IMR-90 (cell line): Measurements from ENCODE around the gene FOXK2. TPM values are rescaled to one million over a fixed set of nuclear protein-coding genes. Genes with fewer than 3 reads are reported as not detected.

Source experiments
- ATAC-seq: fragments of 200-7000 bp; cut with Tn5 transposase; 2 replicates; pipeline ENCODE4 v1.9.1; 2020; ENCODE audit warnings: low read depth, mild to moderate bottlenecking, moderate library complexity
- BruUV-seq: library from RNA; stranded (reverse); fragments of 400-500 nt; replicated peaks from 2 replicates; lab custom pipeline; 2021; lab: Mats Ljungman, UMichigan
- CTCF ChIA-PET: fragments of 300-600 bp; formaldehyde crosslinking; extraction: SDS; loops from one replicate; lab custom pipeline; 2021; ENCODE audit warnings: antibody characterized with exemption; lab: Yijun Ruan, JAX
- POLR2A ChIA-PET: fragments of 300-600 bp; sonication (Branson Sonifier 250); formaldehyde crosslinking; loops from one replicate; lab custom pipeline; 2022; ENCODE audit warnings: antibody characterized with exemption; ENCODE audit not compliant: unreplicated experiment; lab: Charles Lee
- DNase-seq: peaks from one replicate; pipeline ENCODE4 v3.0.0; 2013
- H2AFZ ChIP-seq: replicated peaks from 2 replicates; pipeline ENCODE3; 2013; ENCODE audit warnings: low read length, mild to moderate bottlenecking; ENCODE audit not compliant: poor library complexity
- H2AK5ac ChIP-seq: 2 replicates; pipeline ENCODE4 v1.6.1; 2013; ENCODE audit warnings: low read depth, low read length, inconsistent platforms
- H2AK9ac ChIP-seq: replicated peaks from 2 replicates; pipeline ENCODE3; 2013; ENCODE audit warnings: mild to moderate bottlenecking, low read depth, low read length, moderate library complexity; ENCODE audit not compliant: poor library complexity
- H2BK120ac ChIP-seq: 2 replicates; pipeline ENCODE4 v1.6.1; 2013; ENCODE audit warnings: low read depth, low read length, inconsistent platforms
- H2BK15ac ChIP-seq: 3 replicates; pipeline ENCODE4 v1.6.1; 2013; ENCODE audit warnings: low read depth, low read length, inconsistent platforms
- H2BK20ac ChIP-seq: 2 replicates; pipeline ENCODE4 v1.6.1; 2013; ENCODE audit warnings: low read depth, mild to moderate bottlenecking, inconsistent platforms, low read length, moderate library complexity
- H2BK5ac ChIP-seq: 2 replicates; pipeline ENCODE4 v1.6.1; 2013; ENCODE audit warnings: mild to moderate bottlenecking, low read depth, low read length, inconsistent platforms; ENCODE audit not compliant: poor library complexity, severe bottlenecking
- H3K14ac ChIP-seq: replicated peaks from 2 replicates; pipeline ENCODE4 v1.6.1; 2013; ENCODE audit warnings: low read depth, low read length, inconsistent platforms
- H3K18ac ChIP-seq: 2 replicates; pipeline ENCODE4 v1.6.1; 2013; ENCODE audit warnings: low read depth, low read length, control low read depth
- H3K23ac ChIP-seq: 2 replicates; pipeline ENCODE4 v1.6.1; 2013; ENCODE audit warnings: low read depth, low read length, inconsistent platforms
- H3K27ac ChIP-seq: 2 replicates; pipeline ENCODE4 v1.5.1; 2013; ENCODE audit warnings: mild to moderate bottlenecking, control low read depth, low read length; ENCODE audit not compliant: insufficient read depth
- H3K27me3 ChIP-seq: 2 replicates; pipeline ENCODE4 v1.6.1; 2013; ENCODE audit warnings: low read length; ENCODE audit not compliant: control insufficient read depth, insufficient read depth
- H3K36me3 ChIP-seq: 2 replicates; pipeline ENCODE4 v1.6.1; 2013; ENCODE audit warnings: low read length, mixed read lengths; ENCODE audit not compliant: control insufficient read depth, insufficient read depth
- H3K4ac ChIP-seq: 2 replicates; pipeline ENCODE4 v1.6.1; 2013; ENCODE audit warnings: low read depth, low read length, inconsistent platforms
- H3K4me1 ChIP-seq: 2 replicates; pipeline ENCODE4 v1.6.1; 2013; ENCODE audit warnings: low read length, mixed read lengths; ENCODE audit not compliant: control insufficient read depth, insufficient read depth
- H3K4me2 ChIP-seq: 2 replicates; pipeline ENCODE4 v1.6.1; 2013; ENCODE audit warnings: low read depth, mild to moderate bottlenecking, control low read depth, low read length, moderate library complexity
- H3K4me3 ChIP-seq: 2 replicates; pipeline ENCODE4 v1.5.1; 2013; ENCODE audit warnings: low read depth, mild to moderate bottlenecking, control low read depth, low read length, moderate library complexity; ENCODE audit not compliant: insufficient read depth
- H3K56ac ChIP-seq: 2 replicates; pipeline ENCODE4 v1.6.1; 2013; ENCODE audit warnings: low read length, inconsistent platforms; ENCODE audit not compliant: insufficient read depth; ENCODE audit errors: extremely low read depth
- H3K79me1 ChIP-seq, 2 experiments: 2 replicates each; pipeline ENCODE4 v1.6.1; 2013; ENCODE audit warnings: low read length in 2 of 2, inconsistent platforms in 1 of 2, low read depth in 1 of 2
- H3K9ac ChIP-seq: 2 replicates; pipeline ENCODE4 v1.6.1; 2013; ENCODE audit warnings: low read depth, low read length, control low read depth
- H3K9me1 ChIP-seq: 2 replicates; pipeline ENCODE4 v1.6.1; 2013; ENCODE audit warnings: low read length, inconsistent platforms; ENCODE audit not compliant: insufficient read depth
- H3K9me3 ChIP-seq: 2 replicates; pipeline ENCODE4 v1.6.1; 2013; ENCODE audit warnings: low read length; ENCODE audit not compliant: control insufficient read depth, insufficient read depth
- H4K20me1 ChIP-seq: 2 replicates; pipeline ENCODE4 v1.6.1; 2013; ENCODE audit warnings: low read length, inconsistent platforms; ENCODE audit not compliant: insufficient read depth
- H4K5ac ChIP-seq: 2 replicates; pipeline ENCODE4 v1.6.1; 2013; ENCODE audit warnings: mild to moderate bottlenecking, low read depth, low read length, control low read depth
- H4K8ac ChIP-seq, 2 experiments: 2 replicates each; pipeline ENCODE4 v1.6.1; 2013; ENCODE audit warnings: low read depth in 2 of 2, low read length in 2 of 2, control low read depth in 1 of 2, inconsistent platforms in 1 of 2
- H4K91ac ChIP-seq: 2 replicates; pipeline ENCODE4 v1.6.1; 2013; ENCODE audit warnings: low read depth, low read length, inconsistent platforms; ENCODE audit not compliant: insufficient read depth
- BHLHE40 ChIP-seq: fragments of 150-350 bp; IDR thresholded peaks from 2 replicates; pipeline ENCODE4 v1.6.1; 2016; ENCODE audit warnings: mild to moderate bottlenecking, low read depth, low read length
- CEBPB ChIP-seq: IDR thresholded peaks from 2 replicates; pipeline ENCODE4 v1.6.1; 2012; ENCODE audit warnings: low read depth, low read length, improper control_type of control experiment
- CHD1 ChIP-seq: IDR thresholded peaks from 2 replicates; pipeline ENCODE4 v1.6.1; 2012; ENCODE audit warnings: low read depth, low read length, improper control_type of control experiment
- CTCF ChIP-seq: conservative IDR thresholded peaks from 2 replicates; pipeline ENCODE4 v1.5.1; 2012; ENCODE audit warnings: mild to moderate bottlenecking, low read depth, low read length, improper control_type of control experiment
- ELK1 ChIP-seq: fragments of 150-350 bp; IDR thresholded peaks from 2 replicates; pipeline ENCODE4 v1.6.1; 2016; ENCODE audit warnings: low read depth, mild to moderate bottlenecking, low read length, moderate library complexity, borderline replicate concordance
- FOS ChIP-seq: fragments of 150-350 bp; IDR thresholded peaks from 2 replicates; pipeline ENCODE4 v1.6.1; 2016; ENCODE audit warnings: low read depth, low read length
- MAFK ChIP-seq: IDR thresholded peaks from 2 replicates; pipeline ENCODE4 v1.6.1; 2012; ENCODE audit warnings: low read depth, low read length, improper control_type of control experiment
- MAZ ChIP-seq: IDR thresholded peaks from 2 replicates; pipeline ENCODE4 v1.6.1; 2012; ENCODE audit warnings: low read depth, mild to moderate bottlenecking, low read length, improper control_type of control experiment, moderate library complexity, borderline replicate concordance
- MXI1 ChIP-seq: IDR thresholded peaks from 2 replicates; pipeline ENCODE4 v1.6.1; 2012; ENCODE audit warnings: low read depth, mild to moderate bottlenecking, low read length, moderate library complexity, borderline replicate concordance
- NFE2L2 ChIP-seq: fragments of 150-350 bp; IDR thresholded peaks from 2 replicates; pipeline ENCODE4 v1.6.1; 2016; ENCODE audit warnings: low read depth, mild to moderate bottlenecking, low read length
- POLR2A ChIP-seq: IDR thresholded peaks from 2 replicates; pipeline ENCODE4 v1.6.1; 2012; ENCODE audit warnings: mild to moderate bottlenecking, low read depth, low read length
- RAD21 ChIP-seq: IDR thresholded peaks from 2 replicates; pipeline ENCODE4 v1.6.1; 2012; ENCODE audit warnings: low read length, improper control_type of control experiment
- RCOR1 ChIP-seq: IDR thresholded peaks from 2 replicates; pipeline ENCODE4 v1.6.1; 2012; ENCODE audit warnings: mild to moderate bottlenecking, low read length, improper control_type of control experiment; ENCODE audit not compliant: insufficient replicate concordance
- RFX5 ChIP-seq: IDR thresholded peaks from 2 replicates; pipeline ENCODE4 v1.8.0; 2012; ENCODE audit warnings: low read depth, mild to moderate bottlenecking, low read length, moderate library complexity
- SMC3 ChIP-seq: fragments of 150-350 bp; IDR thresholded peaks from 2 replicates; pipeline ENCODE4 v1.6.1; 2016; ENCODE audit warnings: low read depth, mild to moderate bottlenecking, antibody characterized with exemption, low read length, moderate library complexity
- whole genome bisulfite sequencing, 2 experiments: methylation state at CpG; one replicate each; pipeline versions ENCODE4 v1.1.5 to v1.1.7; 2013; ENCODE audit warnings: missing lambda C conversion rate in 2 of 2; ENCODE audit not compliant: insufficient read length in 1 of 2; ENCODE audit errors: extremely low coverage in 2 of 2; 5-methylcytosine and 5-hydroxymethylcytosine counted together
- dilution Hi-C: fragments of 300-500 bp; cut with HindIII; formaldehyde crosslinking; loops from one replicate; pipeline ENCODE4 v1.14.3; 2018; ENCODE audit warnings: low sequenced_read_pairs; ENCODE audit not compliant: unreplicated experiment
- in situ Hi-C: fragments of 300-500 bp; cut with MboI; formaldehyde crosslinking; loops from 3 replicates; pipeline ENCODE4 v1.14.3; 2019; ENCODE audit warnings: low sequenced_read_pairs, inconsistent platforms, mixed read lengths
- intact Hi-C: fragments of 100-400 bp; cut with micrococcal nuclease; formaldehyde crosslinking; loops from 2 replicates; pipeline ENCODE4 v1.10.0; 2022
- polyA plus RNA-seq, 3 experiments: library from polyadenylated mRNA; depleted of rRNA; stranded (reverse); fragments of >200 nt; gene quantifications; 2 replicates each; pipeline ENCODE4 v1.2.3, GENCODE V29; 2012; ENCODE audit warnings: low replicate concordance in 1 of 3
- total RNA-seq: library from RNA; depleted of rRNA; stranded (reverse); fragments of >200 nt; gene quantifications from 2 replicates; pipeline ENCODE4 v1.2.3, GENCODE V29; 2012
- TF ChIP-seq, protein P1 (sequence below): fragments of 150-350 bp; IDR thresholded peaks from 2 replicates; pipeline ENCODE4 v1.6.1; 2017; ENCODE audit warnings: mild to moderate bottlenecking, antibody characterized with exemption, low read length, low read depth

FOXK2 gene
- total and polyA plus RNA-seq, 2 of the 4 experiments (the other 2 are of a cell fraction), result 12.5 to 20.0 TPM

DNA sequence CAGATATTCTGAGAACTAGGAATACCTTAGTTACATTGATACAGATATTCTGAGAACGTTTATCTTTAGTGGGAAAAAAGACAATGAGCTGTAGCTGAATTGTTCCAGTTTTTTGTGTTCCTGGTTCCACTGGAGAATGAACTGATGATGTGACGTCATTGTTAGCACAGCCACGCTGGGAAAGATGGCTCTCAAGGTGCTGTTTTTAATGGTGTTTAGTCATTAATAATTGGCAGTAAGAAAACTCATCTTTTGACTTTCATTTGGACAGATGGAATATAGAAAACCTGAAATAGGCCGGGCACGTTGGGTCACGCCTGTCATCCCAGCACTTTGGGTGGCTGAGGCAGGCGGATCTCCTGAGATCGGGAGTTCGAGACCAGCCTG lies 10.4 kb downstream of the FOXK2 start:
- no peaks in the 10 kb centered on the region for H3K27me3 ChIP-seq
- DNase-seq, result no peak
- ChIA-PET CTCF (no interaction called here), POLR2A (no interaction called here)
- no peak overlapping the region for H3K9ac ChIP-seq
- peaks cover 1% of the 10 kb centered on the region; the same call in 1 of the 2 replicates for H3K36me3 ChIP-seq
- H4K20me1 ChIP-seq, result peaks cover 96% of the 10 kb centered on the region
- H4K91ac ChIP-seq, result no peak overlapping the region
- no peak overlapping the region for H2AK5ac ChIP-seq
- H3K27ac ChIP-seq, result no peak overlapping the region
- H3K4me3 ChIP-seq, result no peak overlapping the region
- dilution Hi-C loops (no loop called here), in situ Hi-C loops (no loop called here), intact Hi-C loops (loop anchor here (5.0 kb wide), 1 partner anchor 33 kb away; no protein-coding TSS in a partner anchor)
- peaks cover 15% of the 10 kb centered on the region for H3K4me1 ChIP-seq
- H3K14ac ChIP-seq, result no peak overlapping the region
- no peak overlapping the region for H3K4me2 ChIP-seq
- no peak for ATAC-seq
- H2BK5ac ChIP-seq, result peak overlapping the region; percentile 23
- no peak overlapping the region for H2BK15ac ChIP-seq
- no peak overlapping the region for H2AK9ac ChIP-seq
- BruUV-seq, result no TSS peak
- H3K56ac ChIP-seq, result no peak overlapping the region
- H3K79me1 ChIP-seq, result peaks cover 10 to 84% of the 10 kb centered on the region in 2 experiments; a peak in 3 of 4 replicates
- H3K4ac ChIP-seq, result no peak overlapping the region
- H4K8ac ChIP-seq, result no peak overlapping the region
- H4K5ac ChIP-seq, result no peak overlapping the region
- H3K18ac ChIP-seq, result no peak overlapping the region
- H2BK120ac ChIP-seq, result no peak overlapping the region
- H2AFZ ChIP-seq, result no peak overlapping the region
- H3K23ac ChIP-seq, result peak overlapping the region; percentile 51; the same call in 1 of the 2 replicates
- peaks cover 29% of the 10 kb centered on the region for H3K9me1 ChIP-seq
- no peaks in the 10 kb centered on the region for H3K9me3 ChIP-seq
- WGBS, 2 experiments, result 89% methylated on average over 6 of the region's 9 CpGs; no CpG with 5 or more reads in 1 of the 2 experiments
- TF ChIP-seq RAD21 (no peak), NFE2L2 (no peak), FOS (no peak), RCOR1 (no peak), MXI1 (no peak), RFX5 (no peak), BHLHE40 (no peak), ELK1 (no peak), SMC3 (no peak), MAFK (no peak), POLR2A (no peak), CTCF (no peak), CEBPB (no peak), MAZ (no peak), CHD1 (no peak)
- TF ChIP-seq, protein P1, sequence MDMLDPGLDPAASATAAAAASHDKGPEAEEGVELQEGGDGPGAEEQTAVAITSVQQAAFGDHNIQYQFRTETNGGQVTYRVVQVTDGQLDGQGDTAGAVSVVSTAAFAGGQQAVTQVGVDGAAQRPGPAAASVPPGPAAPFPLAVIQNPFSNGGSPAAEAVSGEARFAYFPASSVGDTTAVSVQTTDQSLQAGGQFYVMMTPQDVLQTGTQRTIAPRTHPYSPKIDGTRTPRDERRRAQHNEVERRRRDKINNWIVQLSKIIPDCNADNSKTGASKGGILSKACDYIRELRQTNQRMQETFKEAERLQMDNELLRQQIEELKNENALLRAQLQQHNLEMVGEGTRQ, result no peak
- no peak overlapping the region for H2BK20ac ChIP-seq
